H9 (cell line): ENCODE data around the gene DNAI1. TPM values are rescaled to one million over a fixed set of nuclear protein-coding genes. Genes with fewer than 3 reads are reported as not detected.

Experiments used
- DNase-seq: peaks from one replicate; pipeline ENCODE4 v3.0.0-alpha.2; 2017
- H2AFZ ChIP-seq: one replicate; pipeline ENCODE4 v1.6.1; 2013; ENCODE audit warnings: mild to moderate bottlenecking, low read length, control low read depth, moderate library complexity
- H2AK5ac ChIP-seq: 2 replicates; pipeline ENCODE4 v1.6.1; 2013; ENCODE audit warnings: low read length, control low read depth, mixed read lengths; ENCODE audit not compliant: insufficient read length
- H2BK120ac ChIP-seq: one replicate; pipeline ENCODE4 v1.6.1; 2013; ENCODE audit warnings: low read depth, mild to moderate bottlenecking, low read length, control low read depth, inconsistent platforms; ENCODE audit not compliant: poor library complexity, severe bottlenecking
- H2BK12ac ChIP-seq: 2 replicates; pipeline ENCODE4 v1.6.1; 2013; ENCODE audit warnings: low read length, control low read depth, mixed read lengths, low read depth; ENCODE audit not compliant: insufficient read length
- H2BK15ac ChIP-seq: 2 replicates; pipeline ENCODE4 v1.6.1; 2013; ENCODE audit warnings: low read depth, low read length, control low read depth
- H2BK20ac ChIP-seq: one replicate; pipeline ENCODE4 v1.6.1; 2013; ENCODE audit warnings: low read depth, mild to moderate bottlenecking, low read length, control low read depth, inconsistent platforms; ENCODE audit not compliant: poor library complexity, severe bottlenecking
- H2BK5ac ChIP-seq: 2 replicates; pipeline ENCODE4 v1.6.1; 2013; ENCODE audit warnings: low read length, control low read depth, mixed read lengths; ENCODE audit not compliant: insufficient read length
- H3K14ac ChIP-seq: 2 replicates; pipeline ENCODE4 v1.6.1; 2013; ENCODE audit warnings: low read length, control low read depth; ENCODE audit not compliant: insufficient read depth
- H3K18ac ChIP-seq: 2 replicates; pipeline ENCODE4 v1.6.1; 2013; ENCODE audit warnings: low read depth, mild to moderate bottlenecking, mixed read lengths, low read length, control low read depth; ENCODE audit not compliant: insufficient read length
- H3K23ac ChIP-seq: 2 replicates; pipeline ENCODE4 v1.6.1; 2013; ENCODE audit warnings: low read length, control low read depth, mixed read lengths, low read depth; ENCODE audit not compliant: insufficient read length
- H3K23me2 ChIP-seq: 2 replicates; pipeline ENCODE4 v1.6.1; 2013; ENCODE audit warnings: low read depth, mild to moderate bottlenecking, mixed read lengths, low read length, control low read depth; ENCODE audit not compliant: insufficient read length, poor library complexity, severe bottlenecking
- H3K27ac ChIP-seq: 2 replicates; pipeline ENCODE4 v1.5.1; 2013; ENCODE audit warnings: low read length, control low read depth, mixed read lengths, low read depth; ENCODE audit not compliant: insufficient read length
- H3K27me3 ChIP-seq: 2 replicates; pipeline ENCODE4 v1.6.1; 2013; ENCODE audit warnings: low read length, control low read depth, inconsistent platforms; ENCODE audit not compliant: insufficient read depth
- H3K4ac ChIP-seq: 2 replicates; pipeline ENCODE4 v1.6.1; 2013; ENCODE audit warnings: low read depth, mild to moderate bottlenecking, control low read depth, inconsistent platforms, low read length, moderate library complexity
- H3K4me1 ChIP-seq: 2 replicates; pipeline ENCODE4 v1.6.1; 2013; ENCODE audit warnings: low read length, control low read depth, inconsistent platforms; ENCODE audit not compliant: insufficient read depth
- H3K4me2 ChIP-seq: 2 replicates; pipeline ENCODE4 v1.6.1; 2013; ENCODE audit warnings: low read length, control low read depth, mixed read lengths; ENCODE audit not compliant: insufficient read length, insufficient read depth
- H3K56ac ChIP-seq: 2 replicates; pipeline ENCODE4 v1.6.1; 2013; ENCODE audit warnings: low read depth, mild to moderate bottlenecking, mixed read lengths, low read length, control low read depth; ENCODE audit not compliant: insufficient read length
- H3K79me1 ChIP-seq: 2 replicates; pipeline ENCODE4 v1.6.1; 2013; ENCODE audit warnings: low read depth, mild to moderate bottlenecking, moderate library complexity, low read length, control low read depth, inconsistent platforms; ENCODE audit not compliant: insufficient read depth, poor library complexity, severe bottlenecking
- H3K79me2 ChIP-seq: 2 replicates; pipeline ENCODE4 v1.6.1; 2013; ENCODE audit warnings: low read length, control low read depth, inconsistent platforms; ENCODE audit not compliant: insufficient read depth
- H3K9ac ChIP-seq: 2 replicates; pipeline ENCODE4 v1.6.1; 2013; ENCODE audit warnings: low read length, control low read depth, mixed read lengths; ENCODE audit not compliant: insufficient read length; ENCODE audit errors: extremely low read depth
- H3K9me3 ChIP-seq: one replicate; pipeline ENCODE4 v1.6.1; 2013; ENCODE audit warnings: low read depth, low read length, inconsistent platforms; ENCODE audit not compliant: control insufficient read depth
- H3T11ph ChIP-seq: one replicate; pipeline ENCODE4 v1.6.1; 2013; ENCODE audit warnings: mild to moderate bottlenecking, low read length, control low read depth, inconsistent platforms
- H4K20me1 ChIP-seq: one replicate; pipeline ENCODE4 v1.6.1; 2013; ENCODE audit not compliant: control insufficient read depth, insufficient read length, insufficient read depth
- H4K5ac ChIP-seq: 2 replicates; pipeline ENCODE4 v1.6.1; 2013; ENCODE audit warnings: low read depth, mild to moderate bottlenecking, mixed read lengths, low read length, control low read depth; ENCODE audit not compliant: insufficient read length
- H4K8ac ChIP-seq: replicated peaks from 2 replicates; pipeline ENCODE4 v1.6.1; 2013; ENCODE audit warnings: low read length, control low read depth, mixed read lengths, low read depth; ENCODE audit not compliant: insufficient read length
- H4K91ac ChIP-seq: 2 replicates; pipeline ENCODE4 v1.6.1; 2013; ENCODE audit warnings: low read depth, mild to moderate bottlenecking, moderate library complexity, mixed read lengths, low read length, control low read depth; ENCODE audit not compliant: insufficient read length
- H3K27ac Mint-ChIP-seq, 3 experiments: 2 replicates in 2 of 3; 3 replicates in 1 of 3; pipeline ENCODE4 v1.8.0; 2020 to 2021; ENCODE audit warnings: mixed read lengths in 3 of 3, mild to moderate bottlenecking in 1 of 3, moderate library complexity in 1 of 3
- H3K27me3 Mint-ChIP-seq: 2 replicates; pipeline ENCODE4 v1.8.0; 2021; ENCODE audit warnings: low read depth, mild to moderate bottlenecking, moderate library complexity, mixed read lengths
- H3K36me3 Mint-ChIP-seq, 3 experiments: 2 replicates in 2 of 3; 3 replicates in 1 of 3; pipeline ENCODE4 v1.8.0; 2020 to 2021; ENCODE audit warnings: low read depth in 3 of 3, mixed read lengths in 3 of 3; ENCODE audit not compliant: insufficient read depth in 1 of 3
- H3K4me1 Mint-ChIP-seq, 2 experiments: 2 replicates each; pipeline ENCODE4 v1.8.0; 2020; ENCODE audit warnings: mixed read lengths in 2 of 2
- H3K4me3 Mint-ChIP-seq, 2 experiments: 2 replicates in 1 of 2; 3 replicates in 1 of 2; pipeline ENCODE4 v1.8.0; 2020 to 2021; ENCODE audit warnings: mild to moderate bottlenecking in 2 of 2, mixed read lengths in 2 of 2, moderate library complexity in 1 of 2
- H3K9me3 Mint-ChIP-seq, 2 experiments: 2 replicates in 1 of 2; 3 replicates in 1 of 2; pipeline ENCODE4 v1.8.0; 2020; ENCODE audit warnings: mild to moderate bottlenecking in 2 of 2, mixed read lengths in 2 of 2, moderate library complexity in 1 of 2
- WGBS: extraction: QIAGEN DNeasy Blood & Tissue Kit; methylation state at CpG from one replicate; pipeline ENCODE4 v1.1.7; 2013; ENCODE audit warnings: missing lambda C conversion rate, low lambda C conversion rate, mixed read lengths; ENCODE audit not compliant: insufficient read length; ENCODE audit errors: extremely low coverage; 5-methylcytosine and 5-hydroxymethylcytosine counted together
- total RNA-seq: library from RNA; stranded (reverse); gene quantifications from 2 replicates; pipeline ENCODE4 v1.2.1, GENCODE V29; 2021
- TF ChIP-seq, protein P1 (sequence below): fragments of 200-600 bp; sonication (generic); conservative IDR thresholded peaks from 3 replicates; pipeline ENCODE4 v1.8.0; 2021; ENCODE audit warnings: antibody characterized with exemption, mild to moderate bottlenecking

DNAI1 gene
- total RNA-seq, 1 experiment from 2014 or later, result 0.22 TPM

GRCh38 chr9:34566972-34567371 is 108.4 kb downstream of the DNAI1 start:
- H3T11ph ChIP-seq, result no peak overlapping the region
- no peak overlapping the region for H3K4me2 ChIP-seq
- H3K4ac ChIP-seq, result no peak overlapping the region
- H3K9ac ChIP-seq, result no peak overlapping the region
- DNase-seq, result no peak
- H3K79me1 ChIP-seq, result no peaks in the 10 kb centered on the region
- no peaks in the 10 kb centered on the region for H3K79me2 ChIP-seq
- no peak overlapping the region for H4K8ac ChIP-seq
- no peak overlapping the region for H2AK5ac ChIP-seq
- Mint-ChIP-seq H3K36me3 (no peaks in the 10 kb centered on the region), H3K9me3 (0 out of 5 replicates have a peak, but pooled peaks cover 0 to 2% of the 10 kb centered on the region in 2 experiments), H3K27ac (no peak overlapping the region; a peak in 1 of 7 replicates), H3K4me3 (no peak overlapping the region), H3K4me1 (peaks cover 17 to 35% of the 10 kb centered on the region in 2 experiments), H3K27me3 (peaks cover 48% of the 10 kb centered on the region)
- peaks cover 4% of the 10 kb centered on the region for H4K20me1 ChIP-seq
- no peak overlapping the region for H4K91ac ChIP-seq
- H2BK120ac ChIP-seq, result no peak overlapping the region
- H3K27ac ChIP-seq, result no peak overlapping the region
- H4K5ac ChIP-seq, result no peak overlapping the region
- H3K27me3 ChIP-seq, result no peaks in the 10 kb centered on the region
- no peak overlapping the region for H3K56ac ChIP-seq
- H3K9me3 ChIP-seq, result no peaks in the 10 kb centered on the region
- no peaks in the 10 kb centered on the region; the same call in 1 of the 2 replicates for H3K4me1 ChIP-seq
- no peak overlapping the region for H2AFZ ChIP-seq
- H2BK5ac ChIP-seq, result no peak overlapping the region
- no peak overlapping the region for H2BK20ac ChIP-seq
- no peak overlapping the region for H3K23ac ChIP-seq
- no peaks in the 10 kb centered on the region for H3K23me2 ChIP-seq
- no peak overlapping the region for H2BK12ac ChIP-seq
- no peak overlapping the region for H2BK15ac ChIP-seq
- H3K14ac ChIP-seq, result no peak overlapping the region
- WGBS, result no CpG with 5 or more reads among the region's 6 CpGs
- no peak overlapping the region for H3K18ac ChIP-seq
- TF ChIP-seq, protein P1, sequence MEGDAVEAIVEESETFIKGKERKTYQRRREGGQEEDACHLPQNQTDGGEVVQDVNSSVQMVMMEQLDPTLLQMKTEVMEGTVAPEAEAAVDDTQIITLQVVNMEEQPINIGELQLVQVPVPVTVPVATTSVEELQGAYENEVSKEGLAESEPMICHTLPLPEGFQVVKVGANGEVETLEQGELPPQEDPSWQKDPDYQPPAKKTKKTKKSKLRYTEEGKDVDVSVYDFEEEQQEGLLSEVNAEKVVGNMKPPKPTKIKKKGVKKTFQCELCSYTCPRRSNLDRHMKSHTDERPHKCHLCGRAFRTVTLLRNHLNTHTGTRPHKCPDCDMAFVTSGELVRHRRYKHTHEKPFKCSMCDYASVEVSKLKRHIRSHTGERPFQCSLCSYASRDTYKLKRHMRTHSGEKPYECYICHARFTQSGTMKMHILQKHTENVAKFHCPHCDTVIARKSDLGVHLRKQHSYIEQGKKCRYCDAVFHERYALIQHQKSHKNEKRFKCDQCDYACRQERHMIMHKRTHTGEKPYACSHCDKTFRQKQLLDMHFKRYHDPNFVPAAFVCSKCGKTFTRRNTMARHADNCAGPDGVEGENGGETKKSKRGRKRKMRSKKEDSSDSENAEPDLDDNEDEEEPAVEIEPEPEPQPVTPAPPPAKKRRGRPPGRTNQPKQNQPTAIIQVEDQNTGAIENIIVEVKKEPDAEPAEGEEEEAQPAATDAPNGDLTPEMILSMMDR, result no peak
